ENCODE measurements around the gene ZNF768.

GRCh38 chr16:30535106-30535776 is 8.9 kb upstream of the ZNF768 start:
- no peak for TF ChIP-seq CTCF (IDR thresholded peaks at IDR 0.05; ENCODE audit: low read depth, low read length, poor library complexity, severe bottlenecking)
- no peak for TF ChIP-seq EZH2phosphoT487 (IDR thresholded peaks at IDR 0.05; ENCODE audit: borderline replicate concordance, low read length)
